Pons (tissue), 1 donor: ENCODE measurements around the gene LRRC8E.
"Not testable (repeated sequence)": the region's sequence is repeated elsewhere in the genome, so short reads cannot be mapped to it uniquely, and the experiment has no call there.

Source experiments
- DNase-seq: peaks from one replicate; pipeline ENCODE4 v3.0.0-alpha.2; 2016; ENCODE audit warnings: low spot score

LRRC8E gene

DNA sequence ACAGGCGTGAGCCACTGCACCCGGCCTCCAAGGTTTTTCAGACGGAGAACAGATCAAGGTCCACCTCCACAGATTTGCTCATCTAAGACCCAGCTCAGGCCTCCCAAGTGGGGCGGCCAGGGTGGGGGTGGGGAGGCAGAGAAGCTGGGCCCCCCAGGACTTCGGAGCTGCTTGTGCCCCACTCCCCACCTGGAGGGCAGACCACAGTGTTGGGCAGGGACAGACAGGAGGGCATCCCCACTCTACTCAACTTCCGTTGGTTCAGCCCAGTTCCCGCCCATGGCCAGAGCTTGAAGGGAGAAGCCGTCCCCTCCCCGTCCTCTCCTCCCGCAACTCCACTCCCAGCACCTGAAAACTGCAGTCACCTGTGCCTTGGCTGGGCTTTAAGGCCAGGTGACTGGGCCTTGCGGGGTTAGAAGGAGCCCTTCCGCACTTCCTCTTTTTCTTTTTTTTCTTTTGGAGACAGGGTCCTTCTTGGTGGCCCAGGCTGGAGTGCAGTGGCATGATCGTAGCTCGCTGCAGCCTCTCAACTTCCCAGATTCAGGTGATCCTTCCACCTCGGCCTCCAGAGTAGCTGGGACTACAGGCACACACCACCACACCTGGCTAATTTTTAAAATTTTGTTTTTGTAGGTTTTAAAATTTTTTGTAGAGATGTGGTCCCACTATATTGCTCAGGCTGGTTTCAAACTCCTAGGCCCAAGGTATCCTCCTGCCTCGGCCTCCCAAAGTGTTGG, 734 bp upstream of the LRRC8E start:
- no peak for DNase-seq

DNA sequence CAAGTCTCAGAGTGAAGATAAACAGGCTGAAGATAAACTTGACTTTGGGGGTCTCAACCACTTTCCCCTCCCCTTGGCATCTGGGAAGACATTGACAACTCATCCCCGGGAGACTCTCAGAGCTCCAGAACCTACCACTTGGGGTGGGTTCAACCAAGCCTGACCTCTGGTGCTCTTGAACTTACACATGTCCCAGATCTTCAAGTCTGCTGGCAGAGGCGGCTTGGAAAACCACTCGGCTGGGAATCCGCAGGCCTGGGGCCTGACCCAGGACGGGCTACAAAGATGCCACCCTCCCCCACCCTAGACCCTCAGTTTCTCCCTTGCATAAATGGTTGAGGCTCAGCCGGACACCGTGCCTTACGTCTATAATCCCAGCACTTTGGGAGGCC, 512 bp downstream of the LRRC8E start:
- DNase-seq, result no peak

DNA sequence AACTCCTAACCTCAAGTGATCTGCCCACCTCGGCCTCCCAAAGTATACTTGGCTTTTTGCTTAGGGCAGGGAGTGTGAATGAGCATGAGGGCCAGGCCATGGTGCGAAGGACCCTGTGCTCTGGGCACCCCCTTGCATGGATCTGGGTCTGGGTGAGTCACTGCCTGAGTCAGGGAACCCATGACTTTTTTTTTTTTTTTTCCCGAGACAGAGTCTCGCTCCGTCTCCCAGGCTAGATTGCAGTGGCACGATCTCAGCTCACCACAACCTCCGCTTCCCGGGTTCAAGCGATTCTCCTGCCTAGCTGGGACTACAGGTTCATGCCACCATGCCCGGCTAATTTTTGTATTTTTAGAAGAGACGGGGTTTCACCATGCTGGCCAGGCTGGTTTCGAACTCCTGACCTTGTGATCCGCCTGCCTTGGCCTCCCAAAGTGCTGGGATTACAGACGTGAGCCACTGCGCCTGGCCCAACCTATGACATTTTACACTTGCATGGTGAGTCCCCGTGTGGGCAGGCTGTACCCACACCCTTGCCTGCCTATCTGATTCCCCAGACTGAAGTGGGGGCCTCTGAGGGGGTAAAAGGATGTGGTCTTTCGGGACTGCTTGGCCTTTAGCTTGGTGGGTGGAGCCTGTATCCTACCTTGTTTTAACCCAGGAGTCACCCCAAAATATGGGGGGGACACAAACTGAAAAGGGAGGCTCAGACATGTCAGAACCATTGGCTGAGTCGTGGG, 5.2 kb downstream of the LRRC8E start:
- not testable (repeated sequence) for DNase-seq

DNA sequence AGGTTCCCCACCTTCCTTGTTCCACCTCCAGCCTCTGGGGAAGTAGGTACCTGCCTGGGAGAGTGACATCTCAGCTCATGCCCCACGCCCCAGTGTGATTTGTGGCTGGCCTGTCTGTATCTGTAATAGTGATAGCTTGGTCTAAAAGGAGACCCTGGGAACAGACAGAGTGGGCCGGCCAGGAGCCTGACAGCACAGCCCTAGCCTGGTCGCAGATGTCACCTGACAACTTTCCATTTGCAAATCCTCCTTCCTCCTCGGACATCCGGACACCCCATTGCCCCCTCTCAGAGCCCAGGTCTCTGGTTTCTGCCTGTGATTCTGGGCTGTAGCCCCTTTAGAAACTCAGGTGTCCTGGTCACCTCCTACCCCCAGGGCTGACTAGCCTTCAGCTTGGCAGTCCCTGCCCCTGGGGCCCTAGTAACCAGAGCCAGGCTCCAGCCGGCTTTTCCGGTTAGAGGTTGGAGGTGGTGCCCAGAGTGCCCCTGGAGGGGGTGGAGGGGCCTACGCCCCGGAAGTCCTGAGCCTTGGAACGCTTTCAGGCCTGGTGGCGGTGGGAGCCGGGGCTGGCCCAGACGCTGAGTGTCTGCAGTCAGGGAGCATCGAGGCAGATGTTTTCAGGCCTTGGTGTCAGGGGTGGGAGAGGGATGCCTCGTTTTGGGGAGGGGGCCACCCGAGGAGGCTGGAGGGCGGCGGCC, 6.5 kb downstream of the LRRC8E start:
- no peak for DNase-seq

DNA sequence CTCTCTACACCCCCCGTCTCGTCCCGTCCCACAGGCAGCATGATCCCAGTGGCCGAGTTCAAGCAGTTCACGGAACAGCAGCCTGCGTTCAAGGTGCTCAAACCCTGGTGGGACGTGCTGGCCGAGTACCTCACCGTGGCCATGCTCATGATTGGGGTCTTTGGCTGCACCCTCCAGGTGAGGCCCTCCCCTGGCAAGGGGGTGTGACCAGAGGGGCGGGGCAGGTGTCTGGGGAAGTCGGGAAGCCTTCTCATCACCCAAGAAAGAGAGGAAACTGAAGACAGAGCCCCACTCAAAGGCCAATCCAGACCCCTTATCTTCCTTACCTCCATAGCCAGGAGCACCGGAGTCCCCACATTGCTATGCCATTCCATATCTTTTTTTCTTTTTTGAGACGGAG, 7.3 kb downstream of the LRRC8E start:
- no peak for DNase-seq

DNA sequence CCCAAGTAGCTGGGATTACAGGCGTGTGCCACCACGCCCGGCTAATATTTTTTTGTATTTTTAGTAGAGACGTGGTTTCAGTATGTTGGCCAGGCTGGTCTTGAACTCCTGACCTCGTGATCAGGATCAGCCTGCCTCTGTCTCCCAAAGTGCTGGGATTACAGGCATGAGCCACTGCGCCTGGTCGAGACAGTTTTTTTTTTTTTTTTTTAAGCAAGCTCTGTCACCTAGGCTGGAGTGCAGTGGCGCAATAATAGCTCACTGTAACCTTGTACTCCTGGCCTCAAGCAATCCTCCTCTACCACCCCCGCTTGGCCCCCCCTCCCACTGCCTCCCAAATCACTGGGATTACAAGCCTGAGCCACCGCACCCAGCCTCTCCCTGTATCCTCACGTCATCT, 9.0 kb downstream of the LRRC8E start:
- DNase-seq, result no peak

DNA sequence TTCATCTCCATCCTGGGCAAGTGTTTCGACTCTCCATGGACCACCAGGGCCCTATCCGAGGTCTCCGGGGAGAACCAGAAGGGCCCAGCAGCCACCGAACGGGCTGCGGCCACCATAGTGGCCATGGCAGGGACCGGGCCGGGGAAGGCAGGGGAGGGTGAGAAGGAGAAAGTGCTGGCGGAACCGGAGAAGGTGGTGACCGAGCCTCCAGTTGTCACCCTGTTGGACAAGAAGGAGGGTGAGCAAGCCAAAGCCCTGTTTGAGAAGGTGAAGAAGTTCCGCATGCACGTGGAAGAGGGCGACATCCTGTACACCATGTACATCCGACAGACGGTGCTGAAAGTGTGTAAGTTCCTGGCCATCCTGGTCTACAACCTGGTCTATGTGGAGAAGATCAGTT, 10.7 kb downstream of the LRRC8E start:
- no peak for DNase-seq

DNA sequence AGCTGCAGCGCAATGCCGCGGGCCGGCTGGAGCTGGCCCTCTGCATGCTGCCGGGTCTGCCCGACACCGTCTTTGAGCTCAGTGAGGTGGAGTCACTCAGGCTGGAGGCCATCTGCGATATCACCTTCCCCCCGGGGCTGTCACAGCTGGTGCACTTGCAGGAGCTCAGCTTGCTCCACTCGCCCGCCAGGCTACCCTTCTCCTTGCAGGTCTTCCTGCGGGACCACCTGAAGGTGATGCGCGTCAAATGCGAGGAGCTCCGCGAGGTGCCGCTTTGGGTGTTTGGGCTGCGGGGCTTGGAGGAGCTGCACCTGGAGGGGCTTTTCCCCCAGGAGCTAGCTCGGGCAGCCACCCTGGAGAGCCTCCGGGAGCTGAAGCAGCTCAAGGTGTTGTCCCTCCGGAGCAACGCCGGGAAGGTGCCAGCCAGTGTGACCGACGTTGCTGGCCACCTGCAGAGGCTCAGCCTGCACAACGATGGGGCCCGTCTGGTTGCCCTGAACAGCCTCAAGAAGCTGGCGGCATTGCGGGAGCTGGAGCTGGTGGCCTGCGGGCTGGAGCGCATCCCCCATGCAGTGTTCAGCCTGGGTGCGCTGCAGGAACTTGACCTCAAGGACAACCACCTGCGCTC, 11.6 kb downstream of the LRRC8E start:
- DNase-seq, result no peak

GRCh38 chr19:7900401-7900870, 12.1 kb downstream of the LRRC8E start:
- no peak for DNase-seq

DNA sequence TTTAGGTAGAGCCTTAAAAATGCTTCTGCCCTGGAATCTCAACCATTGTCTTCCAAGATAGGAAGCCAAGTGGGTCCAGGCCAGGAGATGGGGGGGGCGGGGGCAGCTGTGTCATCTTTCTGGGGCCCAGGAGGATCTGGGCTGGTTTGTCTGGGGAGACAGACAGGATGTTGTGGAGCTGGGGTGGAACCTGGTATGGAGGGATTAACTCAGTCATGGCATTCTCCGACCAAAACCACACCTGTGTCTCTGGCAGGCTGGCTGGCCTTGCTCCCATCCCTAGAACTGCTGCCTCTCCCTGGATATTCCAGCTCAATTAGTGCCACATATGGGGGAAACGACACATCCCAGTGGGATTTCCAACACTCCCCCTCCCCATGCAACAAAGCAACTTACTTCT, 12.6 kb downstream of the LRRC8E start:
- no peak for DNase-seq

DNA sequence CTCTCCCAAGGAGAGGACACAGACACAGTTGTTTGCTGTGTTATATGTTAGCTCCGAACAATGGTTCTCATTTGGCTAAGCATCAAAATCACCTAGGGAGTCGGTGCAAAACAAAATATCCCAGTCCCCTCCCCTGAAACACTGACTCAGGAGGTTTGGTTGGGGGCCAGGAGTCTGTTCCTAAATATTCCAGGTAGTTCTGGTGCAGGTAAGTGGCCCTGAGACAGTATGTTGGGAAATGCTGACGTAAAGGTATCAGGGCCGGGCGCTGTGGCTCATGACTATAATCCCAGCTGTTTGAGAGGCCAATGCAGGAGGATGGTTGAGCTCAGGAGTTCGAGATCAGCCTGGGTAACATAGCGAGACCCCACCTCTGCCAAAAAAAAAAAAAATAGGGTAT, 13.0 kb downstream of the LRRC8E start:
- no peak for DNase-seq

DNA sequence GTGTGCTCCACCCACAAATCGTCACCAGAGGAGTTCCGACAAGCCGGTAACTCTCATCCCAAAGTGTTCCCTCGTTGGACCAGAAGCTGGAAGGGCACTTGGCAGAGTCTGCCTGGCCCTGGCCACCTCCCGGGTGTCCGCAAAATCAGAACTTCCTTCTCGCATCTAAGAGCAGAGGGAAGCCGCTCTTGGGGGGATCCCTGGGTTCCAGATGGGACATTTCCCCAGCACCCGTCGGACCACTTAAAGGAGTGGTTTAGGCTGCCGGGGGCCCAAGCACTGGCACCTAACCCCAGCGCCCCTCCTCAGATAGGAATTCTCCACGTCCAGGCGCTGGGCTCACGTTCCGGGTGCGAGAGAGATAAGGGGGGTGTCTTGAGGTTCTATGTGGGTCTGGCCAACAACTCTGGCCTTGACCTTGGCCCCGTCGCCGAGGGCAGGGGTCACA, 14.5 kb downstream of the LRRC8E start:
- DNase-seq, result no peak

DNA sequence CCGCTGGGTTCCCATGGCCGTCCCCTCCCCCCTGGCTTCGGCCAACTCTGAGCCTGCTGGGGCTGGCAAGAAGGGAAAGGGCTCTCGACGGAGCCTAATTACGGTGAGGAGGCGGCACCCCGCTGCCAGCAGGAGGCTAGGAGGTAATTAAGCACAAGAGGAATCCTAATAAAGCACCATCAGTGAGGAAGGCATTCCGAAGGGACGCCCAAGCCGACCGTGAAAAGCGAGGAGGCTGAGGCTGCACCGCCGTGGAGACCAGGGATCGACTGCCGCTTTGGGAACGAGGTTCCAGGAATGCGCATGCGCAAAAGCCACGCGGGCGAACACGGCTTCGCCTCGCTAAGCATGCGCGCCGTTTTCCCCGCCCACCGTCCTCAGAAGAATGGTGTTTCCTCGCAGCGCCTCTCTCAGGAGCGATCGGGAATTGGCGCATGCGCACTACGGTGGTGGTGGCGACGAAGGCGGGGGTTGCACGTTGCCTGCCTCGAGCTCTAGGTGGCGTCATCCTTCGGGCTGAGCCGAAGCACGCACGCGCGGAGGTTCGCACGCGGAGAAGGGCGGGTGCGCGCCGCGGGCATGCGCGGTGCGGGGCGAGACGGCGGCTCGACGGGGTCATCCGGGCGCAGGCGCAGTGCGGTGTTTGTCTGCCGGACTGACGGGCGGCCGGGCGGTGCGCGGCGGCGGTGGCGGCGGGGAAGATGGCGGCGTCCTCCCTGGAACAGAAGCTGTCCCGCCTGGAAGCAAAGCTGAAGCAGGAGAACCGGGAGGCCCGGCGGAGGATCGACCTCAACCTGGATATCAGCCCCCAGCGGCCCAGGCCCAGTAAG, 15.1 kb downstream of the LRRC8E start, which contains the start of gene MAP2K7:
Gene MAP2K7 (plus strand): TSS at position 634 of the 830 bp plus-strand sequence. CDS start 68 bp downstream, at position 702.
- peak; percentile 99 for DNase-seq

DNA sequence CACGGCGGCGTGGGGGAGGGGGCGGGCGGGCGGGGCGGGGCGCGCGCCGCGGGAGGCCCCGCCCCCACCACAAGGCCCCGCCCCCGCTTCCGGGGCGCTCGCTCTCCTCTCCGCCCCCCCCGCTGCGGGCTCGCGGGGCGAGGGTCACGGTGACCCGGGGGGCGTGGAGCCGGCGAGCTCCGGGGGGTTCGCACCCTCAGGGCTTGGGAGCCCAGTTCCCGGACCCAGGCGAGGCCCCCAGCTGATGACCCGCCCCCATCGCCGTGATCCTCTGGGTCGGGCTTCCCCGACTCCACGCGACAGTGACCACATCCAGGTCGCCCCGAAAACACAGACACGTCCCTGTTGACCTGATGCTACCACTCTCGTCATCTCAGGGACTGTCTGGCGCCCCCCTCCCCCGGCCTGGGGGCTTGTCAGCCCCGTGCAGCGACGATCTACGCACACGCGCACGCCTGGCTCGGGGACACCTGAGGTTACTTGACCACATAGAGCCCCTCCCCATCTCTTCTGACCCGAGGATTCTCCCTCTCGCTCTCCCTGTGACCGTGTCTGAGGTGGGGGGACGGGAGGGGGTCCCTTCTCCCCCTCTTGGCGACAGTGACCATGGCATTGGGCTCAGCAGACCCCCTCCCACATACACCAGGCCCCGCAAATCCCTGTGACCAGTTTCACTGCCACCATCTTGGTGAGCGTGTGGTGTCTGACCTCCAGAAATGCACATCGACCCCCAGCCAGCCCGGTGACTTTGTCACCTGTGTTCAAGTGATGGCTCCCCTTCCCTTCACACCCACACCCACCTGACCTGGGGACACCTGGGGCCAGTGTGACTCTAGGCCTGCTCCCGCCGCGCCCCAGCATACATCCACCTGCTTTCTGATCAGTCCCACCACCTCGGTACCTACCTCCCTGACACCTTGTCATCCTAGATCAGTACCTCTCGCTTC, 16.0 kb downstream of the LRRC8E start:
- DNase-seq, result no peak

- no peak for DNase-seq
Observed at GRCh38 chr19:7905268-7905667, 17.0 kb downstream of the LRRC8E start.

GRCh38 chr19:7905859-7906258, 17.5 kb downstream of the LRRC8E start:
- DNase-seq, result no peak

- DNase-seq, result no peak
Observed at GRCh38 chr19:7907122-7907521, 18.8 kb downstream of the LRRC8E start.

GRCh38 chr19:7907544-7907943, 19.2 kb downstream of the LRRC8E start:
- no peak for DNase-seq

DNA sequence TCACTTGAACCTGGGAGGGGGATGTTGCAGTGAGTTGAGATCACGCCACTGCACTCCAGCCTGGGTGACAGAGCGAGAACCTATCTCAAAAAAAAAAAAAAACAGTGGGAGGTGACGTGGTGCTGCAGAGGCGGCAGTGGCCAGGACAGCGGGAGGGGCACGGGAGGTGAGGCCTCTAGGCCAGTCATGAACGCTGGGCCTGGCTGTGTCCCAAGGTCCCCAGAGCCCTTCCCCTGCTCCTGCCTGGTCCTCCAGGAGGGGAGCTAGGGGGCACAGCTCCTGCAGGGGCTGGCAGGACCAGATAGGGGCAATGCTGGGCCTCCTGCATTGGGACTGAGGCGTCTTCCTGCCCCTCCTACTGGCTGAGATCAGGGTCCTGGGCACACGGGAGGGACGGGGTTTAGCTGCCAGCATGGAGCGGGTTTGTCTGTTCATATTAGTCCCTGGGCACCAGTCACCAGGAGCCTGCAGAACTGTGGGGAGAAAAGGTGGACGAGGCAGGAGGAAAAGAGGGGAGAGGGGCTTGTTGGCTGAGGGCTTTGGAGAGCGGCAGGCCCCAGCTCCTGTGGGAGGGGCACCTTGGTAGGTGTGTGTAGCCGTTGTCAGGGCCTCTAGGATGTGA, 19.9 kb downstream of the LRRC8E start:
- DNase-seq, result no peak
